ENCODE measurements around the gene SLC1A6.
"Not testable (repeated sequence)": the region's sequence is repeated elsewhere in the genome, so short reads cannot be mapped to it uniquely, and the experiment has no call there.

Gene SLC1A6

GRCh38 chr19:14954071-14954655, 25.5 kb downstream of the SLC1A6 start:
- no peak for DNase-seq

DNA sequence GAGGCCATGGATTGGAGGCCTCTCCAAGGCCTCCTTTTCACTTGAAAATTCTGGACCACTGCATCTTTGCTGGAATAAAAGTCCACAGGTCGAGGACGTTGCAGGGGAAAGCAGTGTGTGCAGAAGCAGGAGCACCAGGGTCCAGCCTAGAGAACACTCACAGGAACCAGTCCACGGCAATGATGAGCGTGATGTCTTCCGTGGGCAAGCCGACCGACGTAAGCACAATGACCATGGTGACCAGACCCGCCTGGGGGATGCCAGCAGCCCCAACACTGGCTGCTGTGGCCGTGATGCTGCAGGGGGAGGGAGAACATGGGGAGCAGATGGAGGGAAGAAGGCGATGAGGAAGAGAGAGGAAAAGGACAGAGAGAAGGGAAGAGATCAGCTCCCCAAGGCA, 26.9 kb downstream of the SLC1A6 start:
- no peak for DNase-seq

- no peak for DNase-seq
These were observed 29.2 kb downstream of the SLC1A6 start for GRCh38 chr19:14950421-14950820.

DNA sequence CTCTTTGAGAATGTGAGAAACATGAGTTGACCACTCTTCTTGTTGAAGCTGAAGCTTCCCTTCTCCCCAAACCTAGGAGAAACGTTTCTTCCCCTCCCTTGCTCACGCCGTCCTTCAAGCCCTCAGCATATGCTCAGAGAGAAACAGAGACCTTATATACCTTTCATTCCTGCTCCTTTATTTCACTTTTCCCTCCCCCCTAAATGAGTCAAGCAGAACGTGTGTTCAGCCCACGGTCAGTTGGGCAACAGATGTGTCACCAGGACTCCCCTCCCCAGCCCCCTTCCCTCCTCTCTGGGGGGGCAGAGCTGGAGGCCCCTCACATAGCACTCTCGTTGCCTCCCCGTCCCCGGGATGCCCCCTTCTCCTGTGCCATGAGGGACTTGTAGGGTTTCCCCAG, 29.8 kb downstream of the SLC1A6 start:
- DNase-seq = no peak

DNA sequence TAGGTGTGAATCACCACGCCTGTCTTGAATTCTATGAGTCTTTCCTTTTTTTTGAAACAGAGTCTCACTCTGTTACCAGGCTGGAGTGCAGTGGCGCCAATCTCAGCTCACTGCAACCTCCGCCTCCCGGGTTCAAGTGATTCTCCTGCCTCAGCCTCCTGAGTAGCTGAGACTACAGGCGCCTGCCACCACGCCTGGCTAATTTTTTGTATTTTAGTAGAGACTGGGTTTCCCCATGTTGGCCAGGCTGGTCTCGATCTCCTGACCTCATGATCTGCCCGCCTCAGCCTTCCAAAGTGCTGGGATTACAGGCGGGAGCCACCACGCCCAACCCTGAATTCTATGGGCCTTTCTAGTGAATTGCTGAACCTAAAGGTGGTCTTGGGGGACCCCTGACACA, 30.3 kb downstream of the SLC1A6 start:
- not testable (repeated sequence) for DNase-seq

GRCh38 chr19:14944456-14944855, 35.2 kb downstream of the SLC1A6 start:
- no peak for DNase-seq

DNA sequence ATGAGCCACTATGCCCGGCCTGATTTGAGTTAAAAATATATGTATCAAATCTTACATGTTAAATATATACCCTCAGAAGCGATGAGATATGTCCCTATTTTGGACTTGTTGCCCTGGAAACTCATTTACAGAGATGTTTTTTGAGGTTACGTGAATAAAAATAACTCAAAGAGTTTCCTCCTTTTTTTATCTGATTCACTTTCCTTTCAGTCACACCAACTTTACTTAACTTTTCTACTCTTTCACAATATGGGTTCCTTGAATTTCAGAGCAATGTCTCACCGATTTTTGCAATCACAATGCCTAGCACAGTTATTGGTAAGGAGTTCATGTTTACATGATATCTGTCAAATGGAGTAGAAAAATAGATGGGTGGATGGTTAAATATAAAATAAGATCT, 36.1 kb downstream of the SLC1A6 start:
- no peak for DNase-seq

GRCh38 chr19:14941189-14941588, 38.5 kb downstream of the SLC1A6 start, which contains the start of gene OR7C2:
TSS of gene OR7C2 (plus strand) at chr19:14941489. CDS start at chr19:14941489, 0 bp downstream.
- no peak for DNase-seq

GRCh38 chr19:14940266-14940665, 39.4 kb downstream of the SLC1A6 start:
- DNase-seq = no peak

DNA sequence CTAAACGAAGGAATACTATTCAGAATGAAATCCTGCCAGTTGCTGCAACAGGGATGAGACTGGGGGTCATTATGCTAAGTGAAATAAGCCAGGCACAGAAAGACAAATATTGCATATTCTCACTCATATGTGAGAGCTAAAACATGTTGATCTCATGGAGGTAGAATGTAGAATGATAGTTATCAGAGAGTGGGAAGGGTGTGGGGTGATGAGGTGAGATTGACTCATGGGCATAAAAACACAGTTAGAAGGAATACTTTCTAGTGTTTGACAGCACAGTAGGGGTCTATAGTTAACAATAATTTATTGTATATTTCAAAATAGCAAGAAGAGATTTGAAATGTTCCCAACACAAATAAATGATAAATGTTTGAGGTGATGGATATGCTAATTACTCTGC, 46.2 kb downstream of the SLC1A6 start:
- DNase-seq = no peak

GRCh38 chr19:14916848-14917247, 62.8 kb downstream of the SLC1A6 start:
- no peak for DNase-seq

GRCh38 chr19:14915116-14915515, 64.5 kb downstream of the SLC1A6 start:
- DNase-seq = no peak

DNA sequence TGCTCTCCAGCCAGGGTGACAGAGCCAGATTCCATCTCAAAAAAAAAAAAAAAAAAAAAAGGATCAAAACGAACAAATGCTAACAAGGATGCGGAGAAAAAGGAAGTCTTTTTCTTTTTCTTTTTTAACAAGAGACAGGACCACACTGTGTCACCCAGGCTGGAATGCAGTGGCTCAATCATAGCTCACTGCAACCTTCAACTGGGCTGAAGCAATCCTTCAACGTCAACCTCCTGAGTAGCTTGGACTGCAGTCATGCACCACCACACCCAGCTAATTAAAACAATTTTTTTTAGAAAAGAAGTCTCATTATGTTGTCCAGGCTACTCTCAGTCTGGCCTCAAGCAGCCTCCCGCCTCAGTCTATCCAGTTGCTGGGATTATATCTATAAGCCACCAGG, 73.0 kb downstream of the SLC1A6 start:
- no peak for DNase-seq

- no peak for DNase-seq
These were observed 77.9 kb downstream of the SLC1A6 start for GRCh38 chr19:14901675-14902260.

Measured in NCI-H2029 treated with DMSO at 0.1 percent for 48 hours (cell line).